ENCODE measurements around the gene MR1. TPM values are rescaled to one million over a fixed set of nuclear protein-coding genes. Genes with fewer than 3 reads are reported as not detected.

Gene MR1
- total and polyA plus RNA-seq, 9 of the 15 experiments (the other 6 are each of a cell fraction or from before 2014, with no cell fraction given): 9.7 to 21.7 (median 15.6) TPM

GRCh38 chr1:181002582-181003172 is 31.1 kb upstream of the MR1 start (continued):
- TF ChIP-seq TAL1 (IDR thresholded peaks at IDR 0.05) (no peak), E2F3 (CRISPR knock-in tag; IDR thresholded peaks at IDR 0.05) (no peak), CCNT2 (IDR thresholded peaks at IDR 0.05; ENCODE audit: borderline replicate concordance, extremely low read depth, insufficient read length, low read depth, low read length) (no peak), SETDB1 (IDR thresholded peaks at IDR 0.05; ENCODE audit: low read length) (no peak), CREB3L1 (IDR thresholded peaks at IDR 0.05; ENCODE audit: borderline replicate concordance, low read depth) (no peak), ZNF384 (IDR thresholded peaks at IDR 0.05; ENCODE audit: low read depth, low read length) (no peak), RBM25 (IDR thresholded peaks at IDR 0.05; ENCODE audit: low read depth, low read length, severe bottlenecking) (peak; percentile 78), ZNF23 (CRISPR knock-in tag; IDR thresholded peaks at IDR 0.05) (no peak), ZNF507 (tag; conservative IDR thresholded peaks at IDR 0.05) (no peak), E2F1 (CRISPR knock-in tag; IDR thresholded peaks at IDR 0.05) (no peak), ZFP36 (IDR thresholded peaks at IDR 0.05; ENCODE audit: low read depth, low read length, partially characterized antibody) (peak; percentile 83), ZNF316 (IDR thresholded peaks at IDR 0.05) (no peak), CTBP1 (IDR thresholded peaks at IDR 0.05; ENCODE audit: borderline replicate concordance) (no peak)
